Sigmoid colon (tissue), 7 donors: ENCODE results near the gene ZNF335. TPM values are rescaled to one million over a fixed set of nuclear protein-coding genes. Genes with fewer than 3 reads are reported as not detected.
"Not testable (repeated sequence)": the region's sequence is repeated elsewhere in the genome, so short reads cannot be mapped to it uniquely, and the experiment has no call there.

Source experiments
- DNase-seq: peaks from one replicate; pipeline ENCODE4 v3.0.0-alpha.2; 2019
- H3K27ac ChIP-seq, 4 donors: fragments of 200-600 bp; sonication (generic); one replicate each; pipeline ENCODE4 v1.5.1; 2016 to 2019; ENCODE audit warnings: mild to moderate bottlenecking in 1 of 4
- H3K27me3 ChIP-seq, 3 donors: fragments of 200-600 bp; sonication (generic); one replicate each; pipeline ENCODE4 v1.5.1; 2019; ENCODE audit warnings: mild to moderate bottlenecking in 1 of 3
- H3K36me3 ChIP-seq, 4 donors: fragments of 200-600 bp; sonication (generic); one replicate each; pipeline ENCODE4 v1.5.1; 2016 to 2019
- H3K4me1 ChIP-seq, 4 donors: fragments of 200-600 bp; sonication (generic); one replicate each; pipeline ENCODE4 v1.5.1; 2017 to 2019
- H3K4me3 ChIP-seq, 4 donors: fragments of 200-600 bp; sonication (generic); one replicate each; pipeline ENCODE4 v1.5.1; 2017 to 2019; ENCODE audit warnings: mild to moderate bottlenecking in 2 of 4, moderate library complexity in 1 of 4
- H3K9me3 ChIP-seq, 4 donors: fragments of 200-600 bp in 3 of 4; sonication (generic) in 3 of 4; one replicate each; pipeline versions ENCODE4 v1.5.1 to v1.6.1; 2013 to 2019
- EP300 ChIP-seq, 4 donors: sonication (generic); formaldehyde crosslinking; IDR thresholded peaks; one replicate each; pipeline ENCODE4 v1.6.1; 2017; ENCODE audit warnings: antibody characterized with exemption in 4 of 4
- POLR2A ChIP-seq, 2 donors: fragments of 450-650 bp; IDR thresholded peaks; one replicate each; pipeline ENCODE4 v1.6.1; 2016; ENCODE audit warnings: antibody characterized with exemption in 2 of 2, mild to moderate bottlenecking in 2 of 2, moderate library complexity in 2 of 2
- POLR2AphosphoS5 ChIP-seq, 4 donors: sonication (generic); formaldehyde crosslinking; IDR thresholded peaks; one replicate each; pipeline ENCODE4 v1.6.1; 2017; ENCODE audit warnings: antibody characterized with exemption in 4 of 4
- WGBS, 2 donors: extraction: QIAGEN DNeasy Blood & Tissue Kit; methylation state at CpG; one replicate each; pipeline ENCODE4 v1.1.7; 2013; 5-methylcytosine and 5-hydroxymethylcytosine counted together
- intact Hi-C: fragments of 100-400 bp; cut with DNase I; formaldehyde crosslinking; loops from one replicate; pipeline ENCODE4 v1.15.1; 2023
- polyA plus RNA-seq, 3 donors: library from polyadenylated mRNA; stranded (reverse); fragments of 200-250 nt; gene quantifications; one replicate each; pipeline ENCODE4 v1.2.3, GENCODE V29; 2013
- total RNA-seq, 4 donors: library from RNA; depleted of rRNA; stranded (reverse); fragments of >200 nt; gene quantifications; one replicate each; pipeline ENCODE4 v1.1.0, GENCODE V29; 2016
- TF ChIP-seq, protein P1 (sequence below), 4 experiments: fragments of 450-650 bp in 3 of 4; fragments of 200-600 bp in 1 of 4; IDR thresholded peaks; one replicate each; pipeline ENCODE4 v1.5.1; 2016 to 2019; ENCODE audit warnings: antibody characterized with exemption in 4 of 4, mild to moderate bottlenecking in 3 of 4, moderate library complexity in 2 of 4
- donor health status: healthy with polysubstance abuse.
- donor health status: Bipolar disorder and iron deficiency.
- donor health status: healthy.

ZNF335 gene
- total and polyA plus RNA-seq, 7 donors = 5.4 to 24.4 (median 12.5) TPM

DNA sequence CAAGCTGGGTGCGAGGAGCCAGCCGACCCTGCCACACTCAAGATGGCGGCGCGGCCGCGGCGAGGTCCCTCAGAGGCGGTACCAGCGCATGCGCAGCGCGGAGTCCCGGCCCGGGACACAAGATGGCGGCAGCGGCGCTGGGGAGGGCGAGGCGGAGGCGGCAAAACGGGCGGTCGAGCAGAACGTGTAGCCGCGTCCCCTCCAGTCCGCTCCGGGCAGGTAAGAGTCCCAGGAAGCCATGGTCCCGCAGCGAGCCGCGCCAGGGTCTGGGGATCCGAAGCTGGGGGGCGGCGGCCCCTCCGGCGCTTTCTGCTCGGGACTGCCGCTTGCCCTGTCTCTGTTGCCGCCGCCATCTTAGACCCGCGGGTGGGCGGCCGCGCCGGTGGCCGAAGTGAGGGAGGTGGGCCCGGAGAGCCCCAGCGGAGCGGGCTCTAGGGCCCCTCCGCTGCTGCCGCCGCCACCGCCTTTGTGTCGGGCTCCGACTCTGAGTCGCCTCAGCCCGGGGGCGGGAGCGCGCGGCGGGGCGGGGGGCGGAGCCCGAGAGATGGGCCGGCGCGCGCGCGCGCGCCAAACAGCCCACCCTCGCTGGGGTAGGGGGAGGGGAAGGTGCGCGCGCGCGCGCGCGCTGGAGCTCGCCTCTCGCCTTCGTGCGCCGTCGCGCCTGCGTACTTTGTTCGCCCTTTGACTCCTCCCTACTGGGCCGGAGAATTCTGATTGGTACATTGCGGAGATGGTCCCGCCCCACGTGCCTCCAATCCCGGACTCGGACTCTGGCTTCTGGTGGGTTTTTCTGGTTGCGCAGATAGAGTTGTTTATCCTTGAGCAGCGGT is 37.2 kb downstream of the ZNF335 start, which contains the start of gene PCIF1:
PCIF1 (plus strand) TSS at position 98 of the 830 bp plus-strand sequence. CDS start 4,317 bp downstream, outside the sequence.
- no peaks in the 10 kb centered on the region for H3K9me3 ChIP-seq
- TF ChIP-seq, protein P1, sequence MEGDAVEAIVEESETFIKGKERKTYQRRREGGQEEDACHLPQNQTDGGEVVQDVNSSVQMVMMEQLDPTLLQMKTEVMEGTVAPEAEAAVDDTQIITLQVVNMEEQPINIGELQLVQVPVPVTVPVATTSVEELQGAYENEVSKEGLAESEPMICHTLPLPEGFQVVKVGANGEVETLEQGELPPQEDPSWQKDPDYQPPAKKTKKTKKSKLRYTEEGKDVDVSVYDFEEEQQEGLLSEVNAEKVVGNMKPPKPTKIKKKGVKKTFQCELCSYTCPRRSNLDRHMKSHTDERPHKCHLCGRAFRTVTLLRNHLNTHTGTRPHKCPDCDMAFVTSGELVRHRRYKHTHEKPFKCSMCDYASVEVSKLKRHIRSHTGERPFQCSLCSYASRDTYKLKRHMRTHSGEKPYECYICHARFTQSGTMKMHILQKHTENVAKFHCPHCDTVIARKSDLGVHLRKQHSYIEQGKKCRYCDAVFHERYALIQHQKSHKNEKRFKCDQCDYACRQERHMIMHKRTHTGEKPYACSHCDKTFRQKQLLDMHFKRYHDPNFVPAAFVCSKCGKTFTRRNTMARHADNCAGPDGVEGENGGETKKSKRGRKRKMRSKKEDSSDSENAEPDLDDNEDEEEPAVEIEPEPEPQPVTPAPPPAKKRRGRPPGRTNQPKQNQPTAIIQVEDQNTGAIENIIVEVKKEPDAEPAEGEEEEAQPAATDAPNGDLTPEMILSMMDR (IDR thresholded peaks at IDR 0.05) = no peak
- no peak for TF ChIP-seq EP300 (IDR thresholded peaks at IDR 0.05)
- peak; percentile 99 to 100 (median 100) for TF ChIP-seq POLR2AphosphoS5 (IDR thresholded peaks at IDR 0.05)
- TF ChIP-seq POLR2A (IDR thresholded peaks at IDR 0.05) = peak; percentile 88 to 90
- WGBS, 2 donors = 0 to 1% methylated on average over 102 of the region's 102 CpGs
- H3K36me3 ChIP-seq = peaks cover 14 to 26% (median 23%) of the 10 kb centered on the region in 4 donors
- H3K4me3 ChIP-seq = peak within 1 kb of the TSS; percentile 96 to 100 (median 98)
- H3K4me1 ChIP-seq = peaks cover 0 to 35% (median 22%) of the 10 kb centered on the region in 4 donors
- H3K27ac ChIP-seq = peak within 1 kb of the TSS; percentile 98 to 100 (median 100)
- intact Hi-C loops = loop anchor here (1.0 to 10.0 kb wide), 4 partner anchors 38 to 570 kb away; partner anchors contain the start of genes CTSA, NEURL2, SYS1 and UBE2C
- H3K27me3 ChIP-seq = no peaks in the 10 kb centered on the region
- peak; percentile 99 for DNase-seq

DNA sequence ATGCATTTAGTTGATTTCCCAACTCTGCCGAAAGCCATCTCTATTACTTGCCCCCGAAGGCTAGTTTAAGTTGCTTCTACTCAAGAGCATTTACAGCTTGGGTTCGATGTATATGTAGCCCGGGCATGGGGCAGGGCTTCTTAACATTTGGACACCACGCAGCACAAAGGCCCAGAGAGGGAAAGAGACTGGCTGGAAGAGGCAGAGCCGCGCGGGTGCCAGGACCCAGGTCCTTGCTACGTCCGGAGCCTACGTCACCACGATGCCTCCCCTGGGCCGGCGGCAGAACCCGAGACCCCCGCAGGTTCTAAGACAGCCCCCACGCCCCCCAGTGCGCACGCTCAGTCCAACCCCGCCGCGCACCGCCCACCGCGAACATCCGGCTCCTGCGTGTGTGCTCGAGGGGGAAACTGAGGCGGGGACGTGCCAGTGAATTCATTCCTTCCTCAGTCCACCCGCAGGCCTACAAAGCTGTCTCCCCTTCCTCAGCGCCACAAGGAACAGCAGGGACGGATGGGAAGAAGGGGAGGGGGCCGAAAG is 37.9 kb downstream of the ZNF335 start:
- WGBS, 2 donors = 0% methylated on average over 34 of the region's 34 CpGs
- H3K4me3 ChIP-seq = peak overlapping the region; percentile 96 to 100 (median 98)
- H3K4me1 ChIP-seq = peaks cover 0 to 35% (median 22%) of the 10 kb centered on the region in 4 donors
- peak overlapping the region; percentile 98 to 100 (median 100) for H3K27ac ChIP-seq
- DNase-seq = peak; percentile 90
- no peak for TF ChIP-seq POLR2AphosphoS5 (IDR thresholded peaks at IDR 0.05)
- TF ChIP-seq POLR2A (IDR thresholded peaks at IDR 0.05) = no peak
- TF ChIP-seq, protein P1 (IDR thresholded peaks at IDR 0.05) = no peak
- no peak for TF ChIP-seq EP300 (IDR thresholded peaks at IDR 0.05)
- H3K9me3 ChIP-seq = no peaks in the 10 kb centered on the region
- H3K27me3 ChIP-seq = no peaks in the 10 kb centered on the region
- H3K36me3 ChIP-seq = peaks cover 8 to 19% (median 16%) of the 10 kb centered on the region in 4 donors
- intact Hi-C loops = loop anchor here (2.0 to 10.0 kb wide), 3 partner anchors 43 to 569 kb away; partner anchors contain the start of genes CTSA, NEURL2, SYS1 and UBE2C

DNA sequence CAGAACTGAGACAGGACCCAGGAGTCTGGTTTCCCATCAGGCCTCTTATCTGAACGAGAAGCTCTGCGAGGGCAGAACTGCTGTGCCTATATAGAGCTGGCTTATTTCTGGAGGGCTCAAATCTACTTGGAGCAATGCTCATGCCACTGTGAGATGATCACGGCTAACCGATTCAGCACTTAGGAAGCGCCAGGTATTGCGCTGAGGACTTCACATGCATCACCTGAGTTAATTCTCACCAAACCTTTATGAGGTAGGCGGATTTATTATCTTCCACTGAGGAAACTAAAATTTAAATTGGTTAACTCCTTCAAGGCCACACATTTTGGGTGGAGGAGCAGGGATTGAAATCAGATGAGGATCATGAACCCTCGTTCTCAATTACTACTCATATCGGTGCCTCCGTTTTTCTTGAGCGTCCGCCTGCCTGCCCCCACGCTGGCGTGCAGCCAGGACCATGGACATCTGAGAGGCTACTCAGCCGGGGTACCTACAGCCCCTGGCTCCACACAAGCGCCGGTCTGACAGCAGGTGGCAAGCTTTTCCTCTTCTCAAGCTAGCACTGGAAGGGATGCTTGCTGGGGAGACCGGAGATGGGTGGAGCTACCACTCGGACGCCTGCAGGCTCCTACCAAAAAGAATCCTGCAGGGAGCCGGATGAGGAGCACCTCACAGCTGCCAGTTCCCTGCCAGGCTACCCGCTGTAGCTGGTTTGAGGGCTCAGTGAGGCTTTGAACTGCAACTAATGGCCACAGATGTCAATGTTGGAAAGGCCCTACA is 38.5 kb downstream of the ZNF335 start:
- TF ChIP-seq POLR2A (IDR thresholded peaks at IDR 0.05) (no peak), POLR2AphosphoS5 (IDR thresholded peaks at IDR 0.05) (peak in 2 of 4 donors; percentile 7 to 11)
- TF ChIP-seq, protein P1 (IDR thresholded peaks at IDR 0.05) = peak in 1 of 4 experiments; percentile 17
- H3K27me3 ChIP-seq = no peaks in the 10 kb centered on the region
- H3K27ac ChIP-seq = peak overlapping the region; percentile 98 to 100 (median 100)
- peaks cover 0 to 35% (median 22%) of the 10 kb centered on the region in 4 donors for H3K4me1 ChIP-seq
- peak overlapping the region; percentile 96 to 100 (median 98) for H3K4me3 ChIP-seq
- 9 to 23% methylated on average over 22 of the region's 22 CpGs for WGBS, 2 donors
- intact Hi-C loops = loop anchor here (1.0 to 10.0 kb wide), 4 partner anchors 22 to 569 kb away; partner anchors contain the start of genes CTSA, NEURL2, SYS1 and UBE2C
- H3K36me3 ChIP-seq = peaks cover 1 to 13% (median 11%) of the 10 kb centered on the region in 4 donors
- H3K9me3 ChIP-seq = no peaks in the 10 kb centered on the region
- peak; percentile 89 for DNase-seq

DNA sequence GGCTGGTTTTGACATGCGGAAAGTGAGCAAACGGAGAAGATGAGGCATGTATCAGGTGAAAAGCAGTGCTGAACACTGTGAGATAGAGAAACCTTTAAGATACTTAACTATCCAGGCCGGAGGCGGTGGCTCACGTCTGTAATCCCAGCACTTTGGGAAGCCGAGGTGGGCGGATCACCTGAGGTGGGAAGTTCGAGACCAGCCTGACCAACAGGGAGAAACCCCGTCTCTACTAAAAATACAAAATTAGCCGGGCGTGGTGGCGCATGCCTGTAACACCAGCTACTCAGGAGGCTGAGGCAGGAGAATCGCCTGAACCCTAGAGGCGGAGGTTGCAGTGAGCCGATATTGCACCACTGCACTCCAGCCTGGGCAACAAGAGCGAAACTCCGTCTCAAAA is 40.3 kb downstream of the ZNF335 start:
- 94% methylated on average over 17 of the region's 17 CpGs for WGBS, 2 donors
- intact Hi-C loops = loop anchor here (10.0 kb wide), 2 partner anchors 117 to 567 kb away; partner anchors contain the start of genes SYS1 and UBE2C
- not testable (repeated sequence) for DNase-seq, H3K4me3 ChIP-seq, H3K27me3 ChIP-seq, H3K27ac ChIP-seq, H3K9me3 ChIP-seq, H3K36me3 ChIP-seq
- H3K4me1 ChIP-seq = peaks cover 0 to 25% (median 20%) of the 10 kb centered on the region in 4 donors
